Measurements from ENCODE around the gene GAPT. TPM values are rescaled to one million over a fixed set of nuclear protein-coding genes. Genes with fewer than 3 reads are reported as not detected.
"Not testable (repeated sequence)": the region's sequence is repeated elsewhere in the genome, so short reads cannot be mapped to it uniquely, and the experiment has no call there.

GAPT gene
- total and polyA plus RNA-seq, 4 donors = 0.17 to 2.5 (median 0.94) TPM

DNA sequence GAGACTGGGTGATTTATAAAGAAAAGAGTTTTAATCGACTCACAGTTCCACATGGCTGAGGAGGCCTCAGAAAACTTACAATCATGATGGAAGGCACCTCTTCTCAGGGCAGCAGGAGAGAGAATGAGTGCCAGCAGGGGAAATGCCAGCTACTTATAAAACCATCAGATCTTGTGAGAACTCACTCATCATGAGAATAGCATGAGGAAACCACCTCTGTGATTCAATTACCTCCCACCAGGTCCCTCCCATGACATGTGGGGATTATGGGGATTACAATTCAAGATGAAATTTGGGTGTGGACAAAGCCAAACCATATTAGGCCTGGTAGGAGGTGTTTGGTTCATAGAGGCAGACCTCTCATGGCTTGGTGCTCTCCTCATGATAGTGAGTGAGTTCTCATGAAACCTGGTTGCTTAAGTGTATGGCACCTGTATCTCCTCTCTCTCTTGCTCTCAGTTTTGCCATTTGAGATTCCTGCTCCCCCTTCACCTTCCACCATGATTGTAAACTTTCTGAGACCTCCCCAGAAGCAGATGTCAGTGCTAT is 39.8 kb downstream of the GAPT start:
- TF ChIP-seq MAX (IDR thresholded peaks at IDR 0.05) = no peak
- TF ChIP-seq EGR1 (IDR thresholded peaks at IDR 0.05; ENCODE audit: low read depth in 2 of 2) = no peak
- no peak for TF ChIP-seq HNF4G (IDR thresholded peaks at IDR 0.05)
- TF ChIP-seq, protein P1, sequence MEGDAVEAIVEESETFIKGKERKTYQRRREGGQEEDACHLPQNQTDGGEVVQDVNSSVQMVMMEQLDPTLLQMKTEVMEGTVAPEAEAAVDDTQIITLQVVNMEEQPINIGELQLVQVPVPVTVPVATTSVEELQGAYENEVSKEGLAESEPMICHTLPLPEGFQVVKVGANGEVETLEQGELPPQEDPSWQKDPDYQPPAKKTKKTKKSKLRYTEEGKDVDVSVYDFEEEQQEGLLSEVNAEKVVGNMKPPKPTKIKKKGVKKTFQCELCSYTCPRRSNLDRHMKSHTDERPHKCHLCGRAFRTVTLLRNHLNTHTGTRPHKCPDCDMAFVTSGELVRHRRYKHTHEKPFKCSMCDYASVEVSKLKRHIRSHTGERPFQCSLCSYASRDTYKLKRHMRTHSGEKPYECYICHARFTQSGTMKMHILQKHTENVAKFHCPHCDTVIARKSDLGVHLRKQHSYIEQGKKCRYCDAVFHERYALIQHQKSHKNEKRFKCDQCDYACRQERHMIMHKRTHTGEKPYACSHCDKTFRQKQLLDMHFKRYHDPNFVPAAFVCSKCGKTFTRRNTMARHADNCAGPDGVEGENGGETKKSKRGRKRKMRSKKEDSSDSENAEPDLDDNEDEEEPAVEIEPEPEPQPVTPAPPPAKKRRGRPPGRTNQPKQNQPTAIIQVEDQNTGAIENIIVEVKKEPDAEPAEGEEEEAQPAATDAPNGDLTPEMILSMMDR (IDR thresholded peaks at IDR 0.05; ENCODE audit: low read depth, low read length, missing input control) = no peak
- TF ChIP-seq ZBTB33 (IDR thresholded peaks at IDR 0.05) = no peak
- no peak for TF ChIP-seq SP1 (IDR thresholded peaks at IDR 0.05)
- no peak for TF ChIP-seq FOXA1 (IDR thresholded peaks at IDR 0.05)
- no peak for TF ChIP-seq REST (IDR thresholded peaks at IDR 0.05)
- TF ChIP-seq, protein P2, sequence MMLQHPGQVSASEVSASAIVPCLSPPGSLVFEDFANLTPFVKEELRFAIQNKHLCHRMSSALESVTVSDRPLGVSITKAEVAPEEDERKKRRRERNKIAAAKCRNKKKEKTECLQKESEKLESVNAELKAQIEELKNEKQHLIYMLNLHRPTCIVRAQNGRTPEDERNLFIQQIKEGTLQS (IDR thresholded peaks at IDR 0.05) = no peak
- no peak for TF ChIP-seq NR2F2 (IDR thresholded peaks at IDR 0.05)
- TF ChIP-seq GABPA (IDR thresholded peaks at IDR 0.05 in 1 of 2, conservative IDR thresholded peaks at IDR 0.05 in 1 of 2) = no peak
- TF ChIP-seq JUND (IDR thresholded peaks at IDR 0.05) = no peak
- no peak for TF ChIP-seq RXRA (IDR thresholded peaks at IDR 0.05)
- no peak for TF ChIP-seq YY1 (IDR thresholded peaks at IDR 0.05)
- TF ChIP-seq HNF4A (conservative IDR thresholded peaks at IDR 0.05) = no peak
- Histone ChIP-seq H3K36me3 (ENCODE audit: control insufficient read depth in 4 of 4, insufficient read depth in 3 of 4, low read depth in 1 of 4, low read length in 3 of 4) (no peaks in the 10 kb centered on the region), H3K9me3 (ENCODE audit: control insufficient read depth in 4 of 4, low read length in 3 of 4) (peaks cover 0 to 11% (median 5%) of the 10 kb centered on the region in 4 donors), H3K4me1 (ENCODE audit: control insufficient read depth in 4 of 4, insufficient read depth in 4 of 4, low read length in 3 of 4) (no peaks in the 10 kb centered on the region), H3K27me3 (ENCODE audit: control insufficient read depth in 4 of 4, insufficient read depth in 4 of 4, low read length in 3 of 4) (no peaks in the 10 kb centered on the region), H3K27ac (ENCODE audit: low read depth in 1 of 2, low read length in 2 of 2) (no peak overlapping the region), H3K4me3 (ENCODE audit: low read depth in 1 of 3, low read length in 3 of 3) (no peak overlapping the region), H3K9ac (ENCODE audit: low read depth in 1 of 2, low read length in 2 of 2) (no peak overlapping the region)
- DNase-seq (ENCODE audit: low spot score) = no peak
- 86% methylated on average over 1 of the region's 1 CpG for WGBS

- H3K27ac ChIP-seq (ENCODE audit: low read depth in 1 of 2, low read length in 2 of 2); H3K4me3 ChIP-seq (ENCODE audit: low read depth in 1 of 3, low read length in 3 of 3); H3K27me3 ChIP-seq (ENCODE audit: control insufficient read depth in 4 of 4, insufficient read depth in 4 of 4, low read length in 3 of 4); H3K9ac ChIP-seq (ENCODE audit: low read depth in 1 of 2, low read length in 2 of 2); DNase-seq (ENCODE audit: low spot score); H3K9me3 ChIP-seq (ENCODE audit: control insufficient read depth in 4 of 4, low read length in 3 of 4); H3K36me3 ChIP-seq (ENCODE audit: control insufficient read depth in 4 of 4, insufficient read depth in 3 of 4, low read depth in 1 of 4, low read length in 3 of 4); H3K4me1 ChIP-seq (ENCODE audit: control insufficient read depth in 4 of 4, insufficient read depth in 4 of 4, low read length in 3 of 4): not testable (repeated sequence)
- WGBS = 92% methylated on average over 9 of the region's 9 CpGs
Measured at GRCh38 chr5:58541935-58542334, 50.7 kb downstream of the GAPT start.
